HCT116 (cell line): Measurements from ENCODE around the gene RLF. TPM values are rescaled to one million over a fixed set of nuclear protein-coding genes. Genes with fewer than 3 reads are reported as not detected.

Experiments used
- ATAC-seq: fragments of 200-7000 bp; cut with Tn5 transposase; 2 replicates; pipeline ENCODE4 v1.9.1; 2020; ENCODE audit warnings: mild to moderate bottlenecking, moderate library complexity
- BruUV-seq: library from RNA; stranded (reverse); fragments of 400-500 nt; replicated peaks from 2 replicates; lab custom pipeline; 2021; lab: Mats Ljungman, UMichigan
- CTCF ChIA-PET: fragments of 300-600 bp; sonication (Branson Sonifier 250); formaldehyde crosslinking; loops from one replicate; lab custom pipeline; 2021; ENCODE audit warnings: antibody characterized with exemption; lab: Charles Lee
- POLR2A ChIA-PET: fragments of 300-600, 350-600 bp; sonication (Branson Sonifier 250); formaldehyde crosslinking; loops from one replicate; lab custom pipeline; 2021; ENCODE audit warnings: antibody characterized with exemption; lab: Charles Lee
- RAD21 ChIA-PET, 2 experiments: fragments of 300-600 bp; sonication (Branson Sonifier 250); formaldehyde crosslinking; loops; one replicate each; lab custom pipeline; 2023; ENCODE audit warnings: low total read pairs in 2 of 2; ENCODE audit not compliant: uncharacterized antibody in 2 of 2, unreplicated experiment in 2 of 2, low non-redundant PET in 1 of 2; lab: Charles Lee
- DNase-seq: peaks from one replicate; pipeline ENCODE4 v3.0.0-alpha.2; 2010; ENCODE audit warnings: low read depth, low spot score
- H2AFZ ChIP-seq: fragments of 200-600 bp; shearing (Covaris generic), sonication (generic); 2 replicates; pipeline ENCODE4 v1.6.1; 2017; ENCODE audit warnings: low read depth, mixed run types, mixed read lengths, antibody characterized with exemption, low read length; ENCODE audit not compliant: poor library complexity, severe bottlenecking
- H3K27ac ChIP-seq: 2 replicates; pipeline ENCODE4 v1.5.1; 2012; ENCODE audit warnings: low read depth, low read length
- H3K27me3 ChIP-seq: fragments of 200-600 bp; sonication (generic); 2 replicates; pipeline ENCODE4 v1.6.1; 2016; ENCODE audit warnings: mixed run types, low read length, mixed read lengths; ENCODE audit not compliant: insufficient read depth
- H3K36me3 ChIP-seq, 2 experiments: fragments of 200-500 bp in 1 of 2; fragments of 200-600 bp in 1 of 2; sonication (Bioruptor generic) in 1 of 2; sonication (generic) in 1 of 2; 2 replicates each; pipeline versions ENCODE4 v1.5.1 to v1.6.1; 2014 to 2016; ENCODE audit warnings: low read length in 2 of 2, inconsistent platforms in 1 of 2, mixed read lengths in 1 of 2, mixed run types in 1 of 2; ENCODE audit not compliant: insufficient read depth in 2 of 2, control insufficient read depth in 1 of 2
- H3K4me1 ChIP-seq, 2 experiments: fragments of 200-600 bp in 1 of 2; sonication (generic) in 1 of 2; 2 replicates each; pipeline versions ENCODE4 v1.5.1 to v1.6.1; 2012 to 2017; ENCODE audit warnings: low read length in 2 of 2, inconsistent platforms in 1 of 2, mild to moderate bottlenecking in 1 of 2, mixed read lengths in 1 of 2, mixed run types in 1 of 2, moderate library complexity in 1 of 2; ENCODE audit not compliant: insufficient read depth in 2 of 2, control insufficient read depth in 1 of 2
- H3K4me2 ChIP-seq: fragments of 200-600 bp; sonication (generic); 2 replicates; pipeline ENCODE4 v1.6.1; 2017; ENCODE audit warnings: mixed run types, low read length, mixed read lengths
- H3K4me3 ChIP-seq, 2 experiments: fragments of 200-600 bp in 1 of 2; sonication (generic) in 1 of 2; replicated peaks in 1 of 2; 2 replicates each; pipeline ENCODE4 v1.5.1; 2011 to 2016; ENCODE audit warnings: low read length in 2 of 2, control low read depth in 1 of 2, low read depth in 1 of 2, mild to moderate bottlenecking in 1 of 2, mixed read lengths in 1 of 2, mixed run types in 1 of 2
- H3K79me2 ChIP-seq: fragments of 200-600 bp; sonication (generic); 2 replicates; pipeline ENCODE4 v1.6.1; 2017; ENCODE audit warnings: mild to moderate bottlenecking, mixed run types, low read length, moderate library complexity, mixed read lengths; ENCODE audit not compliant: insufficient read depth
- H3K9ac ChIP-seq: fragments of 200-600 bp; sonication (generic); 2 replicates; pipeline ENCODE4 v1.6.1; 2016; ENCODE audit warnings: low read length, mixed read lengths
- H3K9me2 ChIP-seq: fragments of 200-600 bp; sonication (generic), shearing (Covaris generic); 2 replicates; pipeline ENCODE4 v1.6.1; 2017; ENCODE audit warnings: mixed run types, mild to moderate bottlenecking, moderate library complexity; ENCODE audit not compliant: insufficient read depth
- H3K9me3 ChIP-seq, 2 experiments: fragments of 200-500 bp in 1 of 2; fragments of 200-600 bp in 1 of 2; sonication (Bioruptor generic) in 1 of 2; sonication (generic) in 1 of 2; 2 replicates each; pipeline ENCODE4 v1.6.1; 2014 to 2017; ENCODE audit warnings: low read length in 2 of 2, mixed read lengths in 2 of 2, inconsistent platforms in 1 of 2, low read depth in 1 of 2, mild to moderate bottlenecking in 1 of 2, mixed run types in 1 of 2, moderate library complexity in 1 of 2; ENCODE audit not compliant: control insufficient read depth in 1 of 2, insufficient read depth in 1 of 2
- H4K20me1 ChIP-seq: fragments of 200-600 bp; sonication (generic), shearing (Covaris generic); 2 replicates; pipeline ENCODE4 v1.6.1; 2017; ENCODE audit warnings: mixed run types, mild to moderate bottlenecking, moderate library complexity; ENCODE audit not compliant: insufficient read depth
- CEBPB ChIP-seq: IDR thresholded peaks from 2 replicates; pipeline ENCODE4 v1.6.1; 2012; ENCODE audit warnings: low read depth
- JUND ChIP-seq: IDR thresholded peaks from 2 replicates; pipeline ENCODE4 v1.6.1; 2012
- POLR2A ChIP-seq: IDR thresholded peaks from 2 replicates; pipeline ENCODE4 v1.7.0; 2011; ENCODE audit warnings: borderline replicate concordance; ENCODE audit not compliant: insufficient read depth, insufficient read length; ENCODE audit errors: extremely low read depth
- SIN3A ChIP-seq: IDR thresholded peaks from 2 replicates; pipeline ENCODE4 v1.6.1; 2012; ENCODE audit warnings: low read depth
- SRF ChIP-seq: IDR thresholded peaks from 2 replicates; pipeline ENCODE4 v1.6.1; 2012; ENCODE audit warnings: low read depth
- YY1 ChIP-seq: IDR thresholded peaks from 2 replicates; pipeline ENCODE4 v1.6.1; 2011; ENCODE audit warnings: low read length, low read depth, moderate library complexity, mild to moderate bottlenecking; ENCODE audit not compliant: insufficient replicate concordance; ENCODE audit errors: extremely low read depth
- ZNF274 ChIP-seq: fragments of 200-500 bp; sonication (Bioruptor generic); IDR thresholded peaks from 2 replicates; pipeline ENCODE4 v1.6.1; 2014; ENCODE audit warnings: mild to moderate bottlenecking, low read depth, low read length, inconsistent platforms
- intact Hi-C: fragments of 100-400 bp; cut with micrococcal nuclease; formaldehyde crosslinking; loops from 2 replicates; pipeline ENCODE4 v1.10.0; 2022
- total RNA-seq: library from RNA; stranded (reverse); gene quantifications from one replicate; pipeline ENCODE4 v1.2.1, GENCODE V29; 2021; ENCODE audit not compliant: unreplicated experiment
- TF ChIP-seq, protein P1 (sequence below), 3 experiments: fragments of 200-600 bp in 1 of 3; sonication (generic) in 1 of 3; IDR thresholded peaks in 2 of 3; conservative IDR thresholded peaks in 1 of 3; 2 replicates each; pipeline ENCODE4 v1.5.1; 2012 to 2017; ENCODE audit warnings: low read depth in 2 of 3, low read length in 2 of 3, antibody characterized with exemption in 1 of 3, borderline replicate concordance in 1 of 3, control low read depth in 1 of 3, mild to moderate bottlenecking in 1 of 3, mixed read lengths in 1 of 3, mixed run types in 1 of 3, moderate library complexity in 1 of 3; ENCODE audit not compliant: insufficient read depth in 1 of 3

Gene RLF
- total RNA-seq, 1 experiment from 2014 or later = 20.5 TPM

DNA sequence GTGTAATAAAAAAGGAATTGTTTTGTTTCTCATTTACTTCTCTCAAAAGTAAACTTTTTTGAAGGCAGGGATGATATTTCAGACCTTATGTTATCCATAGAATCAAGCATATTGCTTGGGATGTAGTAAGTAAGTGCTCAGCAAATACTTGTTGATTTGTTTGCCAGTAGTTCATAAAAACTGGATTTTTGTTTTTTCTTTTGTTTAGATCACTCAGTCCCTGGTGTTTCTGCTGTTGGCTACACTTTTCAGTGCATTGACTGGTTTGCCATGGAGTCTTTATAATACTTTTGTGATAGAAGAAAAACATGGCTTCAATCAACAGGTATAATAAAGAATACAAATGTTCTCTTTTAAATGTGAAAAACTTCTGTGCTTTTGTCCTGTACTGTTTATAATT, 107.0 kb downstream of the RLF start (continued):
- TF ChIP-seq, protein P1, sequence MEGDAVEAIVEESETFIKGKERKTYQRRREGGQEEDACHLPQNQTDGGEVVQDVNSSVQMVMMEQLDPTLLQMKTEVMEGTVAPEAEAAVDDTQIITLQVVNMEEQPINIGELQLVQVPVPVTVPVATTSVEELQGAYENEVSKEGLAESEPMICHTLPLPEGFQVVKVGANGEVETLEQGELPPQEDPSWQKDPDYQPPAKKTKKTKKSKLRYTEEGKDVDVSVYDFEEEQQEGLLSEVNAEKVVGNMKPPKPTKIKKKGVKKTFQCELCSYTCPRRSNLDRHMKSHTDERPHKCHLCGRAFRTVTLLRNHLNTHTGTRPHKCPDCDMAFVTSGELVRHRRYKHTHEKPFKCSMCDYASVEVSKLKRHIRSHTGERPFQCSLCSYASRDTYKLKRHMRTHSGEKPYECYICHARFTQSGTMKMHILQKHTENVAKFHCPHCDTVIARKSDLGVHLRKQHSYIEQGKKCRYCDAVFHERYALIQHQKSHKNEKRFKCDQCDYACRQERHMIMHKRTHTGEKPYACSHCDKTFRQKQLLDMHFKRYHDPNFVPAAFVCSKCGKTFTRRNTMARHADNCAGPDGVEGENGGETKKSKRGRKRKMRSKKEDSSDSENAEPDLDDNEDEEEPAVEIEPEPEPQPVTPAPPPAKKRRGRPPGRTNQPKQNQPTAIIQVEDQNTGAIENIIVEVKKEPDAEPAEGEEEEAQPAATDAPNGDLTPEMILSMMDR (IDR thresholded peaks at IDR 0.05 in 2 of 3, conservative IDR thresholded peaks at IDR 0.05 in 1 of 3; ENCODE audit: borderline replicate concordance in 1 of 3, insufficient read depth in 1 of 3, low read depth in 2 of 3, low read length in 2 of 3) = no peak
- TF ChIP-seq CEBPB (no peak), JUND (no peak), ZNF274 (no peak), SRF (no peak), YY1 (no peak)

DNA sequence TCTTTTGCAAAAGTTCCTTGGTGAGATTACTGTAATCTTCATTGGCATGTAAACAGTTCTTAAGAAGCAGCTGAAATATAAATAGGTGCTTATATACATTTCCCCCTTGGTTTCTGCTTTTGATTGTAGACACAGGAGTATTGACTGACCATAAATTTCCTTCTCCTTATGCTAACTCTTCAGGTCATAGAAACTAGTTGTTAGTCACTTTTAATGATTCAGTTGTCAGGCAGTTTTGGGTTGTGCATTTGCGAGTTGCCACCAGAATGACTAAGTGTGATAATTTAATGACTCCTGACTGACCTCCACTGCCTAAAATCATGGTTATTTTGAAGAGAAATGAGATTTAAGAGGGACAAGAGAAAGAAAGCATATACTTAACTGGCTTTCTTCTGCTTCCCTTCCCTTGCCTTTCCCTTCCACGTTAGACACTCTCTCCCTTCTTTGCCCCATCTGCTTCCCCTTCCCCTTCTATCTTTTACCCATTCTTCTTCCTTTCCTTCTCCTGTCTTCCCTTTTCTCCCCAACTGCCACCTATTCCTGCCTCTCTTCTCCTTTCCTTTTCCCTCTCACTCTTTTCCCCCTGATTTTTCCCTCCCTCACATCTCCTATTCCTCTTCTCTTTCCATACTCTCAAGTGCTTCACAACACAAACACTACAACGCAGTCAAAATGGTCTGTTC, 109.1 kb downstream of the RLF start:
- DNase-seq = no peak
- Histone ChIP-seq H4K20me1 (no peaks in the 10 kb centered on the region), H3K27ac (no peak overlapping the region), H3K79me2 (peaks cover 30% of the 10 kb centered on the region), H3K9me2 (no peaks in the 10 kb centered on the region), H3K9ac (no peak overlapping the region), H2AFZ (no peak overlapping the region), H3K4me3 (no peak overlapping the region), H3K36me3 (peaks cover 32 to 38% of the 10 kb centered on the region in 2 experiments; a peak in 3 of 4 replicates), H3K4me1 (no peaks in the 10 kb centered on the region), H3K27me3 (no peaks in the 10 kb centered on the region), H3K9me3 (no peaks in the 10 kb centered on the region), H3K4me2 (no peak overlapping the region)
- ChIA-PET RAD21 (no interaction called here), POLR2A (no interaction called here), CTCF (no interaction called here)
- intact Hi-C loops = no loop called here
- no TSS peak for BruUV-seq
- TF ChIP-seq POLR2A (no peak), SRF (no peak), SIN3A (no peak)
- no peak for ATAC-seq
